GM18868 (cell line): Measurements from ENCODE around the gene EFNA3.
"Not testable (repeated sequence)": the region's sequence is repeated elsewhere in the genome, so short reads cannot be mapped to it uniquely, and the experiment has no call there.

Experiments
- ATAC-seq: cut with Tn5 transposase; IDR thresholded peaks from one replicate; pipeline ENCODE4 v1.9.1; 2021; ENCODE audit warnings: mild to moderate bottlenecking, moderate library complexity; ENCODE audit not compliant: unreplicated experiment

Gene EFNA3

DNA sequence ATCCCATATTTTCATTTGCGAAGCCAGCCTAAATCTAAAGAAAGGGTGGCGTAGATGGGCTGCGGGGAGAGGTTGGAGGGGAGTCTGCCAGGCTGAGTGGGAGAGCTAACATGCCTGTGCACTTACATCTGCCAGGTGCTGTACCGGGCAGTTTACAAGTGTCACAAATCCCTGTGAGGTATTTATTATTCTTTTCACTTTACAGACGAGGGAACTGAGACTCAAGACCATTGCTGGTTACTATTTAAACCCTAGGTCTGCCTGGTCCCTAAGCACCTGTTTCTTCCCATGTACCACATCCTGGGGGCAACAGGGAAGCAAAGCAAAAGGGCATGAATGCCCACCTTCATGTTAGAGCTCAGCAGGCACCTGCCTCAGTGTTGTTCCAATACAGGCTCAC is 29.7 kb downstream of the EFNA3 start:
- ATAC-seq: no peak

GRCh38 chr1:155110381-155110780 is 31.7 kb downstream of the EFNA3 start:
- ATAC-seq: no peak

DNA sequence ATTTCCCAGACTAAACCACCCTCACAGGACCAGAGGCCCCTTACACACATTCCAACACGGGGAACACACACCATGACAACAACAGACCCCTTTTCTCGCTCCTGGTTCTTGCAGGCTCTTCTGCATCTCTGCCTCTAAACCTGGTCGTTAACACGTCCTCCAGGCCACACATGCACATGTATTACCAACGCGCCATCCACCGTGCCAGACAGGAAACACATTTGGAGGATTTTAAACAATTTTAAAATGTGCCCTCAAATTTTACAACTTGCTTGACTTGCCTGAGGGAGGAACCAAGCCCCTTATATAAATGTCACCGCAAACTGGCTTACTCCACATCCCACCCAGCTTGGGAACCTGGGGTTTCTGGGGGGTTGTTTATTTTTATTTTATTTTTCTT is 32.2 kb downstream of the EFNA3 start:
- ATAC-seq: no peak

DNA sequence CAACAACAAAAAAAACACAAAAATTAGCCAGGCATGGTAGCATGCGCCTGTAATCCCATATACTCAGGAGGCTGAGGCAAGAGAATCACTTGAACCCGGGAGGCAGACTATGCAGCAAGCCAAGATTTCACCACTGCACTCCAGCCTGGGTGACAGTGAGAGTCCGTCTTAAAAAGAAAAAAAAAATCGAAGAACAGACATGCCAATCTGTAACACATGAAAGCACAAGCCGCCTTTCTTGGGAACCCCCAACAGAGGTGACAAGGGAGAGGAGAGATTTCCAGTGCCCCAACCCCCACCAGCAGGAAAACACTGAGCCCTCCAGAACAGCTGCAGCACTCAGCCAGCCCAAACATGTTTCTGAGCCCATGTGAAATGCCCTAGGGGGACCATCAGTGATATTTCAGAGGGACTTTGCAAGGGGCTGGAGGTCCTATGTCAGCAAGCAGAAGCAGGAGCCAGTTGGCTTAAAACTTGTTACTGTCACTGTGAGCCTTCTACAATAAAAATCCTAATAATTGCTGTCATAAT is 34.9 kb downstream of the EFNA3 start:
- ATAC-seq: no peak

- ATAC-seq: no peak
Observed at GRCh38 chr1:155116113-155116764, 37.6 kb downstream of the EFNA3 start.

GRCh38 chr1:155117610-155118009 is 39.0 kb downstream of the EFNA3 start:
- ATAC-seq: no peak

- ATAC-seq: not testable (repeated sequence)
Observed at GRCh38 chr1:155118090-155118489, 39.5 kb downstream of the EFNA3 start.

DNA sequence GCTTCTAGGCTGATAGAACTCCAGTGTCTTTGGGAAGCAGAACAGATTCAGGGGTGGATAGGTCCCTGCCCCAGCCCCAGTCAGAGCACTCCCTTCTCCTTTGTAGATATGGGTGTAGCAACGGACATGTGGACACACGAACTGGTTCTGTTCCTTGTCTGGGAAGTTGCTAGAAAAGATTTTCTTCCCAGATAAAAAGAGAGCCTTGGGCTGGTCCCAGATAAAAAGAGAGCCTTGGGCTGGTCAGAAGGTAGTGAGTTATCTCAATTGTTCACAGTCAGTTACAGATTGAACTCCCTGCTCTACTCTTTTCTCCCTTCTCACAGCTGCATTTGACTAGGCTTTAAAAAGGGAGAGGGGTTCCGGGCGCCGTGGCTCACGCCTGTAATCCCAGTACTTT is 41.6 kb downstream of the EFNA3 start:
- no peak for ATAC-seq

DNA sequence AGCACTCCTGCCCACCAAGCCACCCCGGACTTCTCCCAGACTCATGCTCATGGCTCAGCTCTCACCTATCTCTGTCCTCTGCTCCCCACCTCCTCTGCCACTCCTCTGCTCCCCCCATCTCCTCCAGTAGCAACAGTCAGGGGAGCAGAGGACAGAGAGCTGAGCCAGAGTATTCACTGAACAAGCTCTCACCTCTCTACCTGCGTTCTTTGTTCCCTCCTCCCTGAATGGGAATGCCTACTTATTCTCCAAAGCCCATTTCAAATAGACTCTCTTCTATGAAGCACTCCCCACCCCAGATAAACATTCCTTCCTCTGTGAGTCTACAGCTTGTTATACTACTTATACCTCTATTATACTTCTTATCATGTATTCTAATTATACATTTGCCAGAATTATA is 42.6 kb downstream of the EFNA3 start:
- ATAC-seq: no peak

DNA sequence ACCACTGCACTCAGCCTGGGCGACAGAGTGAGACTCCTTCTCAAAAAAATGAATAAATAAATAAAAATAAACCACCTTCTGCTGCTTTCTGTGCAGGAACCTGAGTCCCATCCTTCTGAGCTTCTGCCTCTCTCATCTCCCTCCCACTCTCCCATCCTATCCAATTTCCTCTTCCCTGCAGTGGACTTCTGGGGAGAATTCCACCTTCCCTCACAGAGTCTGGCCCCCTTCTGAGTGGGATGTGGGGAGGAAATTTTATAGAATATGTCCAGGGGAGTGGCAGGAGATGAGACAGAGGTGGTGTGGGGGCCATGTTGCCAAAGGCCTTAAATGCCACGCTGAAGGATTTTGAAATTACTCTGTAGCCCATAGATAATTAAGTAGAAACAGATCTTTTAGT is 43.7 kb downstream of the EFNA3 start:
- ATAC-seq: no peak

DNA sequence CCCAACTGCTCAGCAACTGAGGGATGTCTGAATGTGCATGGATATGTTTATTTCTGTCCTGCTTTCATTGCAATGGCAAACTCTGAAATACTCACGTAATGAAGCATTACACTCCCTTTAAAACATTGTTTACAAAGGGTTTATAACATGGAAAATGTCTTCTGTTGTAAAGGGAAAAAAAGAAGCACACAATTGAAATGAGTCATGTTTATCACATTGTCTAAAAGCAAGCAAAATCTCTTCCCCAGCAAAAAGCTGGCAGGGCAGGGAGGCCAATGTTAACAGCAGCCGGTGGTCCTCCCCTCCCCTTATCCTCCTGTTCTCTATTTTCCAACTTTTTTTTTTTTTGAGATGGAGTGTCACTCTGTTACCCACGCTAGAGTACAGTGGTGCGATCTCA is 45.2 kb downstream of the EFNA3 start:
- no peak for ATAC-seq

DNA sequence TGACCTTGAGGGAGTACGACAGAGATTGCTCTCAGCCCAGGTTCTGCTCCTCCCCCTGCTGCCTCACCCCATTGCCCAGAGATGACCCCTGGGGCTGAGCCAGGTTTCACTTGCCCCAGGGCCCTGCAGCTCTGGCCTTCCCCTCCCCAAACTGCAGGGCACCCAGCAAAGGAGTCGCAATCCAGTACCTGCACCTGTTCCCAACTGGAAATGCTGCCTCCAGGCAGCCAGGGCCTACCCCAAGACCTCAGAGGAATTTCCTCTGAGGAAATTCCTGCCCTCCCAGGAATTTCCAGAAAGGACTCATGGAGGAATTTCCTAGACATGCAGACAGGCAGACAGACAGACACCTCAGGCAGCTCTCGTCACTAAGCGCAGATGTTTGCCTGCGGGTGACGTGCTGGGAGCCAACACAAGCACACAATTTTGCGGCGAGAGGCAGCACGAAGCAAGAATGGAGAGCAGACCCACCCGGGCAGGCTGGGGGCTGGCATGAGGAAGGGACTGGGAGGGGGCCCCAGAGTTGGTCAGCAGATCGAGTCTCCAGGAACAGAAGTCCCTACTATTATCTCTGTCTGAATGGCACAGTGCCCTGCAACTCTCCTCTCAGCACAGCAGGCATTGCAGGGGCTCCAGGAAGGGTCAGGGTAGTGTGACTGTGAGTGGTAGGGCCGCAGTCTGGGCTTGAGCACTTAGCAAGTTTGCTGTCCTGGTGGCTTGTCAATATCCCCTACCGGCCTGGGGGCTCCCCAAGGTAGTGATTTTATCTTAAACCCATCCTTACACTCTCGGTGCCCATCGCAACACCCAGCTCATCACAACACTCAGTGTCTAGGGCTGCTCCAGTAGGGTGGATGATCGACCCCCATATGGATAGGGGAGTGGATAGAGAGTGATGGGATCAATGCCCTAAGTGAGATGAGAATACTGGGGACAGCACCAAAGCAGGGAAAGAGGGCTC is 46.1 kb downstream of the EFNA3 start:
- no peak for ATAC-seq

DNA sequence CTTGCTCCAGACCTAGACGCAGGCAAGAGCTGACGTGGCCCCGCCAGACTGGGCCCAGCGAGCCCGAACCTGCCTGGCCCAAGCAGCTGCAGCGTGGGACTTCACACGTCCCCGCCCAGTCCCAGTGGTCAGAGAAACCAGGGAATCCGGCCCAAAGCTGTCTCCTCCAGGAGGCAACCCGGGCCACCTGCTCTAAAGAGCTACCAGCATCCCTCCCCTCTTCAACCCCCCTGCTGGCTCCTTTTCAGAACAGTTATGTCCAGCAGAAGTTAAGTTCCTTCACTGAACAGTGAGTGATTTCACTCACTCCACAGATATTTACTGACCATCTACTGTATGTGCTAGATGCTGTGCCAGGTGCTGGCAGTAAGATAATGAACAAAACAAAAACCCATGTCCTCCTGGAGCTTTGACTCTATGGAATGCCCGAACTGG is 46.9 kb downstream of the EFNA3 start:
- no peak for ATAC-seq

DNA sequence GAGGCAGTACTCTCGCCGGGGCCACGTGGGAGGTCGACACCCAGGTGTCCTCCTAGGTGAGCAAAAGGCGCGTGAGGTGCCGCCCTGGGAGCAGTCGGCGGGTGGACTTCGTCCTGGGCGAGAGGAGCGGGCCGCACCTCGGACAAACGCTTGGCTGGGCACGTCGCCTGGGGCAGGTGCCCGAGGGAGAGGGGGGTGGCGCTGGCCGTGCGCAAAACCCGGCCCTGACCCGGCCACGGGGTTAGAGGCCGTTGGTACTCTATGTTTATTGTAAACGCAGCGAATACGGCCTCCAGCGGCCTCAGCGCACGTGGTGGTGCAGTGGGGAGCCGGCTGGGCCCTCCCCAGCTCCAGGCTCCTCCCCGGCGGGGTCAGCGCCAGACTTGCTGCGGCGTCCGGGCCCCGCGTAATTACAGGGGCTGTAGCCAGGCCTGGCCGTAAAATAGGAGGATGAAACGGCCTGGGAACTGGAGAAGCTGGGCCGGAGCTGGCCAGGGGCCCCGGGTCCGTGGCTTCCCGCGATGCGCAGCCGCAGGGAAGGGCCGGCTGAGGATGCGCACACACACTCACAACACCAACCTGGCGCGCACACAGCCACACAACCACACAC is 47.4 kb downstream of the EFNA3 start:
- no peak for ATAC-seq

DNA sequence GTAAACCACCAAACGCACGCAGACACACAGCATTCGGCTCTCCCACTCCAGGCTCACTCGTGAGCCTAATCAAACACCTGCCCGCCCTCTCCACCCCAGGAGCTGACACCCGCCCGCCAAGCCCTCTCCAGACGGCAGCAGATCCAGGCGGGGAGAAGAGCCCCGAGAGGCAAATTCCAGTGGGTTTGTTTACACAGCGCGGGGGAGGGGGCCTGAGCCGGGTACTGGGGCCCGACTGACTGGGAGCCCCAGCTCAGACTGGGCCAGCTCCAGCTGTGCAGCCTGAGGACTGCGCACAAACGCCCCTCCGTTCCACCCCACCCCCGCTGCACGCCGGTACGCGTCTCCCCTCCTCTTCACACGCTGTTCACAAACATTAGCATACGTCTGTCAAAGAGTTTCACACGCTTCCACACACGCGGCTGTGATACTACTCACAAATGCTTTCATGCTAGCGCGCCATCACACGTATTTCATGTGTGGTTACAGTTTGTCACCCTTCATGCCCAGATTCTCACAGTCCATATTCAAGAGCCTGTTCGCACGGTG is 48.0 kb downstream of the EFNA3 start:
- ATAC-seq: no peak

- ATAC-seq: peak; percentile 63
Observed at GRCh38 chr1:155127105-155127966, 48.7 kb downstream of the EFNA3 start, which contains the start of gene EFNA1. Gene EFNA1 (plus strand): TSS chr1:155127876. CDS start chr1:155127978, 102 bp downstream.

GRCh38 chr1:155127967-155128754 is 49.5 kb downstream of the EFNA3 start:
- ATAC-seq: no peak

DNA sequence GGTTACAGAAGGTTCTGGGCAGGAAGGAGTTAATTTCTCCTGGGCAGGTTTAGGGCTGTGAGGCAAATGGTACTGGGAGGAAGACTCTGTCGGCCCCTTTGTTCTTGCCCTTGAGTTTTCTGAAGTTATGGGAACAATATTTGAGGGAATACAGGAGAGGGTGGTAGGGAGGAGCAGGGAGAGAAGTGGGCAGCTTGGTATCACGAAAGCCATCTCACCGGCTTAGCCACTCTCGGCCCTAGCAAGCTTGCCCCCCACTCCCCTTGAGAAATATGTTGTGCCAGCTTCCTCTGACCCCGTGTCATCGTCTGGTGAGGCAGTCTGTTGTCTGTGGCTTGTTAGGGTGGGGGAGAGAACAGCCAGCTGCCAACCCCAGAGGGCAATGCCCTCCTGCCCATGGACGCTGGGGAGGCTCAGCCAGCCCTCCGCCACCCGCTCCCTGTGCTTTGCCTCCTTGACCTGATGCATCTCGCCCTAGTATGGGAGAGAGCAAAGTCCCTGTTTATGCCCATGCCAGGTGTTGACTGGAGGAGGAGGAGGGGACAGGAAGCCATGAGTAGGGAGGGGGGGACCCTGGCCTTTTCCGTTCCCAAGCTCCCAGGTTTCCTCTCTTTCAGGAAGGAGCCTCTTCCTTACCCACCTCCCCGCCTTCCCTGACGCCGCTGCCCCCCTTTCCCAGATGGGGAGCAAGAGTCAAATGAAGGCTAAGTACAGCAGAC is 50.3 kb downstream of the EFNA3 start:
- no peak for ATAC-seq
